NCI-H1694 treated with DMSO at 0.1 percent for 48 hours (cell line): ENCODE data around the gene MBP.

ENCODE experiments used
- DNase-seq: peaks from one replicate; lab custom pipeline; 2025; lab: John Stamatoyannopoulos, UW

The MBP gene

GRCh38 chr18:77047803-77048419 is 84.7 kb downstream of the MBP start:
- DNase-seq, result no peak

- no peak for DNase-seq
Measured at GRCh38 chr18:77046994-77047393, 85.6 kb downstream of the MBP start.

GRCh38 chr18:77046409-77046808 is 86.2 kb downstream of the MBP start:
- no peak for DNase-seq

GRCh38 chr18:77045677-77046076 is 86.9 kb downstream of the MBP start:
- no peak for DNase-seq

- no peak for DNase-seq
Measured at GRCh38 chr18:77044866-77045664, 87.5 kb downstream of the MBP start.

GRCh38 chr18:77043541-77044280 is 88.9 kb downstream of the MBP start:
- DNase-seq, result no peak

- DNase-seq, result no peak
Measured at GRCh38 chr18:77042583-77042982, 90.0 kb downstream of the MBP start.

- no peak for DNase-seq
Measured at GRCh38 chr18:77039196-77040130, 93.1 kb downstream of the MBP start.

GRCh38 chr18:77038182-77038858 is 94.3 kb downstream of the MBP start:
- DNase-seq, result no peak

- no peak for DNase-seq
Measured at GRCh38 chr18:77037567-77037966, 95.0 kb downstream of the MBP start.

GRCh38 chr18:77035380-77036187 is 97.0 kb downstream of the MBP start:
- DNase-seq, result no peak

GRCh38 chr18:77033575-77033974 is 99.0 kb downstream of the MBP start:
- DNase-seq, result no peak

- no peak for DNase-seq
Measured at GRCh38 chr18:77032181-77032701, 100.3 kb downstream of the MBP start.

GRCh38 chr18:77031662-77032061 is 100.9 kb downstream of the MBP start:
- no peak for DNase-seq

- DNase-seq, result no peak
Measured at GRCh38 chr18:77030201-77030600, 102.4 kb downstream of the MBP start.

- DNase-seq, result no peak
Measured at GRCh38 chr18:77025831-77026363, 106.7 kb downstream of the MBP start.

GRCh38 chr18:77025123-77025522 is 107.5 kb downstream of the MBP start:
- DNase-seq, result no peak

GRCh38 chr18:77024476-77024875 is 108.1 kb downstream of the MBP start:
- no peak for DNase-seq

GRCh38 chr18:77023102-77023782 is 109.3 kb downstream of the MBP start:
- no peak for DNase-seq
